ENCODE results near the gene ANKH.
"Not testable (repeated sequence)": the region's sequence is repeated elsewhere in the genome, so short reads cannot be mapped to it uniquely, and the experiment has no call there.

Gene ANKH

DNA sequence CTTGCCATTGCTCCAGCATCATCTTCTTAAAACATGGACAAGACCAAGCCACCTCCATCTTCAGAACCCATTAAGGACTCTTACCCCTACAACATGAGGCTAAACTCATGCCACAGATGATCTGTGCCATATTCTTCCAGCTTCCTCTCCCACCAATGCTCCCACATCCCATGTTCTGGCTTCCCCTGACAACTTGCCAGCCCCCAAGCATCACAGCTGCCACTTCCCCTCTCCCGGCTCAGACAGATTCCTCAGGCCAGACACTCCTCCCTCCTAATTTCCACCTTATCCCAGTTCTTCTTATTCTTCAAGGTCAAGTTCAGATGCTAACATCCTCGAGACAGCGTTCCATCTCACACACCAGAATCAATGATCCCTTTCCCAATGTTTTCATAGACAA is 57.8 kb downstream of the ANKH start:
- TF ChIP-seq ZNF274 (IDR thresholded peaks at IDR 0.05; ENCODE audit: low read depth, low read length): no peak
- H3K4me3 ChIP-seq (ENCODE audit: low read length): no peak overlapping the region

DNA sequence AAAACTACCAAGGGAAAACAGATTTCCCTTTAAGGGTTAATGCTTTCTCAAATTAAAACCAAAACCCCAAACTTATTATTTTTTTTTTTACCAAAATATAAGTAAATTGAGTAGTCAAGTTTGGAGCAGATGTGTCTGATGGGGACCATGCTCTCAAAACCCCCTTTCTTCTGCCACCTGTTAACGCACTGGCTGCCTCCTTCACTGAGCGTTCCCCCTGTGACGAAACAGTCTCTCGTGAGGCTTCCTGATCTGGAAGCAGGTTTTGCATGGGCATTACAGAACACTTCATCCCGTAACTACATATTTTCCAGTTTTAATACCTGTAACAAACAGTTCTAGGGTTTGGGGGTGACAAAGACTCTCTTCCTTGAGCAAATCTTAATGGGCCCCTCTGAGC is 59.4 kb downstream of the ANKH start:
- no peak overlapping the region for H3K4me3 ChIP-seq (ENCODE audit: low read length)
- TF ChIP-seq ZNF274 (IDR thresholded peaks at IDR 0.05; ENCODE audit: low read depth, low read length): no peak

DNA sequence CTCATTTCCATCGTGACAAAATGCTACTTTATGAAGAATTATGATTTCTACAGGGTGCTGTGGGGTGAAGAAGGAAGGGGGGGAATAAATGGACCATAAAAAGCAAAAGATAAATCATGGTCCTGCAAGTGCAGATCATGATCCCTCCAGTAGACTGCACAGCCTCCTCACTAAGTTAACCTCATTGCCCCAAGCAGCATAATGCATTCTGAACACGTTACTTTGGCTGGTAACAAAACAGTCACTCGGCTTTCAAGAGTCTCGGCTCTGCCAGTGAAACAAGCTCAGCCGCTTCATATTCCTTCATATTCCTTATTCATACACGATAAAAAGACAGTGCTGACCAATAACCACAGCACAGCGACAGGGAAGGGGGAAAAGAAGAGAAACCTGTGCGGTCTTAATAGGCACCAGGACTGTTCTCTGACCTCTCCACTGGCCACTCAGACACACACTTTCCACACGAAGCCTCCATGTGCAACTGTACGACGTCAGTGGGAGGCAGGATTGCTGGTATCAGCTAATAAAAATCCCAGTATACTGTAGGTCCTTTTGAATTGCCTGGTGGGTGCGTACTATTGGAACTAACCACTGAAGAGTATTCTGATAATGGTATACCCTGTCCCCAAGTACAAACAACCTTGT is 60.5 kb downstream of the ANKH start:
- no peak for TF ChIP-seq ZNF274 (IDR thresholded peaks at IDR 0.05; ENCODE audit: low read depth, low read length)

DNA sequence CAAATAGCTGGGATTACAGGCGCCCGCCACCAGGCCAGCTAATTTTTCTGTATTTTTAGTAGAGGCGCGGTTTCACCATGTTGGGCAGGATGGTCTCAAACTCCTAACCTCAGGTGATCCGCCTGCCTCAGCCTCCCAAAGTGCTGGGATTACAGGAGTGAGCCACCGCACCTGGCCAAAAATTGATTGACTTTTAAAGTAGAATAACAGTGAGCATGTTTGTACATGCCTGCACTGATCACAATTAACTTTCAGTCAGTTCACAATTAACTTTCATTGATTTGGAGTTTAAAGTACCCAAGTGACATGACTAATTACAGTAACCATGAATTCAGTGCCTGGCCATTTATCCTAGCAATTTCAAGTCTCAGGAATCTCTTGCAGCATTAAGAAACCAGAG is 61.3 kb downstream of the ANKH start:
- TF ChIP-seq ZNF274 (IDR thresholded peaks at IDR 0.05; ENCODE audit: low read depth, low read length): no peak
- H3K4me3 ChIP-seq (ENCODE audit: low read length): peak overlapping the region; percentile 15; the same call in 1 of the 2 replicates

More for the DNA sequence above, 60.5 kb downstream of the ANKH start:
- H3K4me3 ChIP-seq (ENCODE audit: low read length): peak overlapping the region; percentile 12; the same call in 1 of the 2 replicates

DNA sequence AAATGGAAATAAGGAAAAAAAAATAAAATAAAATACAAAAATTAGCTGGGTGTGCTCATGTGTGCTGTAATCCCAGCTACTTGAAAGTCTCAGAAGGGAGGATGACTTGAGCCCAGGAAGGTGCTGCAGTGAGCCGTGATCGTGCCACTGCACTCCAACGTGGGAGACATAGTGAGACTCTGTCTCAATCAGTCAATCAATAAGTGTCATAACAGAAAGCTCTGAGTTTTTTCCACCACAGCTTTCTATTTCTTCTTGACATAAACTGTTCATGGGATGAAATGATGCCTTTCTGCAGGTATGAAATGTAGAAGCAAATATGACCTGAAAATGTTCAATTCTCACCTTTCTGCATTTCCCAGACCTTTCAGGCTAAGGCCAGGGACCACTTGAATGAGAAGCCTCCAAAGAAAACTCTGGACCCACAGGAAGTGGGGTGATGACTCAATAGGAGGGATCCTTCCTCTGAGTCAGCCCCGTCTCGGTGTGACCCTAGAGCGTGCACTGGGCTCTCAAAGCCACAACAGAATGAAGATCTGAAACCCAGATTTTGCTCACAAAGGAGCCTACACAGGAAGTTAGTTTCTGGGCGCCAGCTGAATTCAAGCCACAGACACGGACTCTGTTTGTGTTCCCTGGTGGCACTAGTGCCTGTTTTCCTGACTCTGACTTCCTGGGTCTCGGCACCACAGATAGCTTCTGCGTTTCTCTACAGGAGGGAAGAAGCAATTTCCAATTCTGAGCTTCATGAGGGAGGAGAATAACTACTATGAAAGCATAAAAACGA is 62.0 kb downstream of the ANKH start:
- TF ChIP-seq ZNF274 (IDR thresholded peaks at IDR 0.05; ENCODE audit: low read depth, low read length): no peak
- H3K4me3 ChIP-seq (ENCODE audit: low read length): peak overlapping the region; percentile 15; the same call in 1 of the 2 replicates

DNA sequence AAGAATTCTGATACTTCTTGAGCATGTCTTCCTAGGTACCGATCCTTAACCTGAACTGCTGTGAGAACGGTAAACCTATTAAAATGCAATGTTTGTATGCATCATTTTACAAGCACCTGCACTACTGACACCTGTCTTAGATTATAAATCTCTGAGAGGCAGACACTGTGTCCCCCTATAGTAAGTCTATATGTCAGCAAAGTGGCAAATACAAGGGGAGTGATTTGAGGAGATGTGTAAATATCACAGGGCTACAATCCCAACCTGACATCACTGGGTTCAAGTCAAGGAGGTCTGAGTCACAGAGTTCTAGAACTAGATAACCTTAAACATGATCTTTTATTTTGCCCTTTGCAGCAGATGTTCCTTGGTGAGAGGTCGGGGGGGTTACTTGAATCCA is 64.1 kb downstream of the ANKH start:
- TF ChIP-seq ZNF274 (IDR thresholded peaks at IDR 0.05; ENCODE audit: low read depth, low read length): no peak
- no peak overlapping the region for H3K4me3 ChIP-seq (ENCODE audit: low read length)

DNA sequence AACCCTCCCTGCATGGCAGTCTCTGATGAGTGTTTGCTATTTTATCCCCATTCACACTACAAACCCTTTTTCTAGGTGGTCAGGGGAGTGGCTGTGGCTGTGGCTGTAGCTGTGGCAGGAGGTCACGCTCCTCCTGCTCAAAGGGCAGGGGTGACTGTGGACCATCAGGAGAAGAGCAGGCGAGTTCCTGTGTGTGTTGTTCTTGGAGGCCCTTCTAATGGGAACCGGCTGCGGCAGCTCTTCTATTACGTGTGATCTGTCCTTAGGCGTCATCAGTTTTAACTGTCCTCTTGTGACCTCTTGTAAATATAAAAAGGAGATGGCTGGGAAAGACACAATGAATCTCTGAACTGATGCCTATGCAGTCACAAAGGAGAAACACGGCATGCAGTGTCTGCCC is 65.1 kb downstream of the ANKH start:
- no peak overlapping the region for H3K4me3 ChIP-seq (ENCODE audit: low read length)
- no peak for TF ChIP-seq ZNF274 (IDR thresholded peaks at IDR 0.05; ENCODE audit: low read depth, low read length)

DNA sequence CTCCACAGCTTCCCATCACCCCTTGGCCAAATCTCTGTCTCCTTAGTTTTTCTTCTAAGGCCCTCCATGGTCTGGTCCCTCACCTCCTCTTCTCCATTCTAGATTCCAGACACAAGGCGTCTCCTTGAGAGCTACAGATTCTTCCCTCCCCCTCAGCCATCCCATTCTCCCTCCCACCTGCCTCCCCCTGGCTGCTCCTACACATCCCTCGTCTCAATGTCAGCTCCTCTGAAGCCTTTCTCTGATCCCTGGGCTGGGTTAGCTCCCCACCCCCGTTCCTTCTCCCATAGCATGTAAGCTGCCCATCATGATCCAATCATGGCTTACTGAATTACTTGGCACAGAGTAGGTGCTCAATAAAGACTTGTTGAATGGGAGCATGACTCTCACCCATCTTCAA is 69.0 kb downstream of the ANKH start:
- no peak for TF ChIP-seq ZNF274 (IDR thresholded peaks at IDR 0.05; ENCODE audit: low read depth, low read length)
- no peak overlapping the region for H3K4me3 ChIP-seq (ENCODE audit: low read length)

DNA sequence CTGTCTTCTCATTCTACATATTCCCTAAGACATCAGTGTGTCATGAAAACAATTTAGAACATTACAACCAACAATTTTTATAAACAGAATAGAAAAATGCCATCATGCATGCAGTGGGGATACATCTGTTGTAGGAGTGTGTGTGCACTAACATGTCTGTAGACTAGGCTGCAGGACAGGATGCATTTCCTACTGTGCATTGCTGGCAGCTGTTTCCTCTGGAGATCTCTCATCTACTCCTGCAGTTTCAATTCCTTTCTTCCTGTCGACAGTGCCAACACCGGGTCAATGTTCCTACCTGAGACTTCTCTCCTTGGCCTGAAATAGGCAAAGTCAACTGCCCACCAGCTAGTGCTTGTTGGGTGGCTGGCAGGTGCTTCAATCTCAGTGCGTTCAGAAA is 69.8 kb downstream of the ANKH start:
- TF ChIP-seq ZNF274 (IDR thresholded peaks at IDR 0.05; ENCODE audit: low read depth, low read length): no peak
- no peak overlapping the region for H3K4me3 ChIP-seq (ENCODE audit: low read length)

DNA sequence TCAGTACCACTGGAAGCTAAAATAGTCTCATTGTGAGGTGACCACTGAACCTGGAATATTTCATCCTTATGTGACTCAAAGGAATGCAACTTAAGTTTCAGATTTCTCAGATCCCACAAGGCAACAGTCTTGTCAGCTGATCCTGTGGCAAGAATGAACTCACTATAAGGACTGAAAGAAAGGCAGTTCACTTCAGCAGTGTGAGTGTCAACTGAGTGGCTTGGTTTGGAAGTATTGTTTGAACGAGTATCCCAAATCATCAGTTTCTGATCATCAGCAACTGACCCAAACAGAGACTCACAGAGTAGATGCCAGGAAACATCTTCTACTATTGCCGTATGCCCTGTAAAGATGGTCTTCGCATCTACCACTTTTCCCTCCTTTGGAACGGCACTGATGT is 74.2 kb downstream of the ANKH start:
- not testable (repeated sequence) for H3K4me3 ChIP-seq (ENCODE audit: low read length)

DNA sequence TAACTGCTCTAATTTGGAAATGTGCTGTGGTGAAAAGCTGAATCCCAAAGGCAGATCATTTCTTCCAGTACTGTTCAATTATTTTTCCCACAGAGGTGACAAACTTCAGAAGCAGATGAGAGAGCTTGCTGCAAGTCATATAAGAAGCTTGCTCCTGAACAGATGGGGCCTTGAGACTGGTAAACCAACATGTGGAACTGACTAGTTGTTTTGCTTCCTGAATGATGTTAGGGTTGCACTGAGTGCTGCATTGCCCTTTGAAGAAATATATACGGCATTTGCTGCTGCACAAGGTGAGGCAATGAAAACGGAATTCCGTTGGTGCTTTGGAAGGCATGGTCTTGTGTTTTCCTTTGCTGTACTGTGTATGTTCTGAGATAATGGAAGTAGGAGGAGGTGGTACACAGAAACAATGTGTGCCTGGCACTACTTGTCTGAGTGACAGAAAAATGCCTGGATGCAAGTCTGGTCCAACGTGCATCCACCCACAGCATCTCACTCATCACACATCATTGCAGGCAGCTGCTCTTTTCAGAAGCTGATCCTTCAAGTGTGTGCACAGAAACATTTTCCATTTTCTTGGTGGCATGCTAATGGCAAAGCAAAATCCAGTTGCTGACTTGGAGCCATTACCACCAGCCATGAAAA is 76.9 kb downstream of the ANKH start:
- TF ChIP-seq ZNF274 (IDR thresholded peaks at IDR 0.05; ENCODE audit: low read depth, low read length): no peak
- no peak overlapping the region for H3K4me3 ChIP-seq (ENCODE audit: low read length)

DNA sequence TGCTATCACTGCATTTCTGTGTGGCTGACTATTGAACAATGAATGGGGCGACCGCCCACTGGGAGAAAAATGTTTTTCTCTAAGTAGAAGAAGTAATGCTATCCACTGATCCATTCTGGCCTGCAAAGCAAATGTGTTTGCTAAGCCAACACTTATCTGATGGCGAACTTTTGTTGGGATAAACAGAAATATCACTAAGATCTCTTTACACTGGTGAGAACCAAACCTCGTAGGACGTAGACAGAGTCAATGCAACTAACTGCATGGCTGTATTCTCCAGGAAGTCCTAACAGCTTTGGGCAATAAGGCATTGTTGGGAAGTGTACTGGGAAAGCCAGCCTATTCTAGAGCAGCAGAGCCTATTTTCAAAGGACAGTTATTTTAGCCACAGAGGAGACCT is 77.7 kb downstream of the ANKH start:
- H3K4me3 ChIP-seq (ENCODE audit: low read length): no peak overlapping the region
- no peak for TF ChIP-seq ZNF274 (IDR thresholded peaks at IDR 0.05; ENCODE audit: low read depth, low read length)

DNA sequence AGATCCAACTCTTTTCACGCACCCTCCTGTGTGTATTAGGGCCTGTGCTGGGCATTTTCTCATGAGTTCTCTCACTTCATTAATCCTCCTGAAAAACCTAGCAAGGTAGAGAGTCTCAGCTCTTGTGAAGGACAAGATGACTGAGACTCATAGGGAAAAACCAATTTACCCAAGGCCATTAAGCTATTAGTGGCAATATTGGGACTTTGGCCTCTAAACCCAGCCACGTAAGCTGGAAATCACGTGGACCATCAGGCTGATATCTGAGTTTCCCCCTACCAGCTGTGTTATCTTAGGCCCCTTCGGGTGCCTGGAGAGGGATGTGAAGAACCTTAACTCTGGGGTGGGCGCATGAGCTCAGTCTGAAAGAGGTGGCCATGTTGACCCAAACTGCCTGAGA is 80.7 kb downstream of the ANKH start:
- no peak overlapping the region for H3K4me3 ChIP-seq (ENCODE audit: low read length)
- no peak for TF ChIP-seq ZNF274 (IDR thresholded peaks at IDR 0.05; ENCODE audit: low read depth, low read length)

DNA sequence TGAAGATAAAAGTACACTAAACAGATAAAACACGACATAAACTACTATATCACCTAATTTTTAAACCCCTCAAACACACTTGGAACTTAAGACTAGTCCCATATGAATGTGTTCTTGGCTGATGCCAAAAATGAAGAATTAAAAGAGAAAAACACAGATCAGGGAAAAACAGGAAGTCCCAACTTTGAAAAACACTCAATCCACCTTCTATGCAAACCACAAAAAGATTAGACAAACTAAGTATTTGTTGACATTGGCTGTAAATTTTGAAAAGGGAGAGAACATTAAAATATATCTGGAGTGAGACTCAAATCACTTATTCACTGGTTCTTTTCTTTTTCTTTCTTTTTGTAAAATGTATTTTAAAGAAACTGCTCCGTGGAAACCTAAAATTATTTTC is 81.4 kb downstream of the ANKH start:
- H3K4me3 ChIP-seq (ENCODE audit: low read length): no peak overlapping the region
- TF ChIP-seq ZNF274 (IDR thresholded peaks at IDR 0.05; ENCODE audit: low read depth, low read length): no peak

Data from GM08714 (cell line).